ENCODE data around the gene PALLD. TPM values are rescaled to one million over a fixed set of nuclear protein-coding genes. Genes with fewer than 3 reads are reported as not detected.
A peak's percentile ranks its signal among the peaks of the same experiment; 100 is the strongest.

PALLD gene
- total RNA-seq, 1 experiment from 2014 or later, result 18.3 TPM

GRCh38 chr4:168667376-168667775 is 170.5 kb downstream of the PALLD start:
- Histone ChIP-seq H3K4ac (ENCODE audit: low read depth, low read length) (no peak overlapping the region), H3K9me3 (ENCODE audit: control insufficient read depth, low read depth, low read length) (no peaks in the 10 kb centered on the region), H3K23ac (ENCODE audit: insufficient read length, low read depth, low read length) (no peak overlapping the region), H3K23me2 (ENCODE audit: insufficient read length, low read depth, low read length, poor library complexity, severe bottlenecking) (no peaks in the 10 kb centered on the region), H3K27me3 (ENCODE audit: insufficient read depth, low read length) (no peaks in the 10 kb centered on the region), H2BK120ac (ENCODE audit: low read depth, low read length, poor library complexity, severe bottlenecking) (no peak overlapping the region), H2BK12ac (ENCODE audit: insufficient read length, low read depth, low read length) (no peak overlapping the region), H4K8ac (replicated peaks; ENCODE audit: insufficient read length, low read depth, low read length) (no peak overlapping the region), H3K14ac (ENCODE audit: insufficient read depth, low read length) (no peak overlapping the region), H2BK20ac (ENCODE audit: low read depth, low read length, poor library complexity, severe bottlenecking) (no peak overlapping the region), H2BK15ac (ENCODE audit: low read depth, low read length) (no peak overlapping the region), H3K18ac (ENCODE audit: insufficient read length, low read depth, low read length) (no peak overlapping the region), H3K27ac (ENCODE audit: insufficient read length, low read depth, low read length) (no peak overlapping the region), H4K20me1 (ENCODE audit: control insufficient read depth, insufficient read depth, insufficient read length) (no peaks in the 10 kb centered on the region), H2AFZ (ENCODE audit: low read length) (no peak overlapping the region), H3K56ac (ENCODE audit: insufficient read length, low read depth, low read length) (no peak overlapping the region), H2BK5ac (ENCODE audit: insufficient read length, low read length) (no peak overlapping the region), H3K79me2 (ENCODE audit: insufficient read depth, low read length) (no peaks in the 10 kb centered on the region), H4K5ac (ENCODE audit: insufficient read length, low read depth, low read length) (no peak overlapping the region), H3K79me1 (ENCODE audit: insufficient read depth, low read depth, low read length, poor library complexity, severe bottlenecking) (no peaks in the 10 kb centered on the region), H4K91ac (ENCODE audit: insufficient read length, low read depth, low read length) (no peak overlapping the region), H2AK5ac (ENCODE audit: insufficient read length, low read length) (no peak overlapping the region), H3K4me1 (ENCODE audit: insufficient read depth, low read length) (no peaks in the 10 kb centered on the region), H3T11ph (ENCODE audit: low read length) (no peak overlapping the region), H3K4me2 (ENCODE audit: insufficient read depth, insufficient read length, low read length) (no peak overlapping the region), H3K9ac (ENCODE audit: extremely low read depth, insufficient read length, low read length) (no peak overlapping the region)
- H3K36me3 Mint-ChIP-seq (ENCODE audit: insufficient read depth in 1 of 3, low read depth in 3 of 3), result no peaks in the 10 kb centered on the region
- no peaks in the 10 kb centered on the region for H3K27me3 Mint-ChIP-seq (ENCODE audit: low read depth)
- H3K4me3 Mint-ChIP-seq, result no peak overlapping the region
- H3K4me1 Mint-ChIP-seq, result peaks cover 9 to 10% of the 10 kb centered on the region in 2 experiments
- no peak for DNase-seq
- peak overlapping the region in 1 of 3 experiments; percentile 80; a peak in 2 of 7 replicates for H3K27ac Mint-ChIP-seq
- H3K9me3 Mint-ChIP-seq, result no peaks in the 10 kb centered on the region
- no peak for TF ChIP-seq CTCF (conservative IDR thresholded peaks at IDR 0.05)
- no CpG with 5 or more reads among the region's 3 CpGs for WGBS (ENCODE audit: extremely low coverage, insufficient read length, low lambda C conversion rate)

Data from H9 (cell line).